Stomach (tissue), 9 donors: ENCODE results near the gene POU5F1. TPM values are rescaled to one million over a fixed set of nuclear protein-coding genes. Genes with fewer than 3 reads are reported as not detected.

Source experiments
- DNase-seq, 2 donors: peaks; one replicate each; pipeline versions ENCODE4 v3.0.0 to v3.0.0-alpha.2; 2013 to 2019
- H3K27ac ChIP-seq, 5 donors: fragments of 200-600 bp in 4 of 5; sonication (generic) in 4 of 5; one replicate each; pipeline ENCODE4 v1.5.1; 2013 to 2019; ENCODE audit warnings: mild to moderate bottlenecking in 1 of 5, moderate library complexity in 1 of 5
- H3K27me3 ChIP-seq, 3 donors: fragments of 200-600 bp; sonication (generic); one replicate each; pipeline ENCODE4 v1.5.1; 2017 to 2019; ENCODE audit warnings: mixed run types in 1 of 3
- H3K36me3 ChIP-seq, 4 donors: fragments of 200-600 bp; sonication (generic); 1 replicate in 3 of 4; 2 replicates in 1 of 4; pipeline ENCODE4 v1.5.1; 2016 to 2019
- H3K4me1 ChIP-seq, 4 donors: fragments of 200-600 bp; sonication (generic); one replicate each; pipeline ENCODE4 v1.5.1; 2016 to 2019
- H3K4me3 ChIP-seq, 4 donors: fragments of 200-600 bp; sonication (generic) in 3 of 4; one replicate each; pipeline ENCODE4 v1.5.1; 2016 to 2019; ENCODE audit warnings: mild to moderate bottlenecking in 1 of 4
- H3K9me3 ChIP-seq, 4 donors: fragments of 200-600 bp; sonication (generic); one replicate each; pipeline ENCODE4 v1.5.1; 2016 to 2019
- CTCF ChIP-seq, 7 experiments: fragments of 450-650 bp in 4 of 7; fragments of 200-600 bp in 3 of 7; sonication (generic) in 3 of 7; IDR thresholded peaks; one replicate each; pipeline ENCODE4 v1.5.1; 2016 to 2019; ENCODE audit warnings: antibody characterized with exemption in 7 of 7, control low read depth in 2 of 7, mild to moderate bottlenecking in 1 of 7
- EP300 ChIP-seq: sonication (generic); formaldehyde crosslinking; IDR thresholded peaks from one replicate; pipeline ENCODE4 v1.6.1; 2017; ENCODE audit warnings: antibody characterized with exemption
- POLR2A ChIP-seq, 4 donors: fragments of 450-650 bp; IDR thresholded peaks; one replicate each; pipeline ENCODE4 v1.6.1; 2016; ENCODE audit warnings: antibody characterized with exemption in 4 of 4, control low read depth in 2 of 4, mild to moderate bottlenecking in 1 of 4, moderate library complexity in 1 of 4
- POLR2AphosphoS5 ChIP-seq, 3 donors: sonication (generic); formaldehyde crosslinking; IDR thresholded peaks; one replicate each; pipeline ENCODE4 v1.6.1; 2016; ENCODE audit warnings: antibody characterized with exemption in 3 of 3
- WGBS, 5 donors: extraction: QIAGEN DNeasy Blood & Tissue Kit in 3 of 5; methylation state at CpG; one replicate each; pipeline versions ENCODE4 v1.1.5 to v1.1.7; 2013 to 2018; 5-methylcytosine and 5-hydroxymethylcytosine counted together
- intact Hi-C: fragments of 100-400 bp; cut with DNase I; formaldehyde crosslinking; loops from one replicate; pipeline ENCODE4 v1.15.1; 2023; ENCODE audit warnings: low total_unique reads
- polyA plus RNA-seq, 3 donors: library from polyadenylated mRNA; stranded (reverse); fragments of 200-250 nt; gene quantifications; one replicate each; pipeline ENCODE4 v1.2.3, GENCODE V29; 2013
- total RNA-seq, 5 donors: library from RNA; depleted of rRNA; stranded (reverse); fragments of >200 nt; gene quantifications; one replicate each; pipeline versions ENCODE4 v1.1.0 to v1.2.3, GENCODE V29; 2014 to 2016
- donor health status: healthy with polysubstance abuse.
- donor health status: Bipolar disorder and iron deficiency.
- donor health status: healthy.

Gene POU5F1
- total and polyA plus RNA-seq, 8 donors = 2.6 to 155 (median 47.5) TPM; not detected in 1

- no peak for DNase-seq
- peak in 1 of 7 experiments; percentile 7 for TF ChIP-seq CTCF (IDR thresholded peaks at IDR 0.05)
- no peak for TF ChIP-seq EP300
- WGBS, 5 donors = 39 to 70% (median 51%) methylated on average over 11 of the region's 11 CpGs; no CpG with 5 or more reads in 1 of the 5 donors
- H3K27ac ChIP-seq = peak overlapping the region; percentile 71 to 84 (median 82)
- peaks cover under 1 to 59% (median 34%) of the 10 kb centered on the region in 4 donors for H3K36me3 ChIP-seq
- no peak overlapping the region for H3K4me3 ChIP-seq
- intact Hi-C loops = no loop called here
- peaks cover 9 to 30% (median 23%) of the 10 kb centered on the region in 4 donors for H3K4me1 ChIP-seq
- H3K27me3 ChIP-seq = no peaks in the 10 kb centered on the region
- no peaks in the 10 kb centered on the region for H3K9me3 ChIP-seq
Measured at GRCh38 chr6:31144970-31145340, 25.5 kb downstream of the POU5F1 start.

- H3K4me3 ChIP-seq = no peak overlapping the region
- 35 to 66% (median 56%) methylated on average over 18 of the region's 18 CpGs for WGBS, 5 donors
- H3K27me3 ChIP-seq = no peaks in the 10 kb centered on the region
Measured at GRCh38 chr6:31144296-31144969, 26.0 kb downstream of the POU5F1 start.

GRCh38 chr6:31143148-31143547, 27.3 kb downstream of the POU5F1 start:
- intact Hi-C loops = no loop called here
- TF ChIP-seq POLR2AphosphoS5 (IDR thresholded peaks at IDR 0.05) (peak in 1 of 3 donors; percentile 21), CTCF (IDR thresholded peaks at IDR 0.05) (no peak)
- 24 to 51% (median 48%) methylated on average over 6 to 11 of the region's 11 CpGs for WGBS, 5 donors
- peaks cover 0 to 45% (median 20%) of the 10 kb centered on the region in 4 donors for H3K36me3 ChIP-seq
- H3K27ac ChIP-seq = peak overlapping the region in 4 of 5 donors; percentile 22 to 84 (median 81)
- no peaks in the 10 kb centered on the region for H3K27me3 ChIP-seq
- no peaks in the 10 kb centered on the region for H3K9me3 ChIP-seq
- no peak overlapping the region for H3K4me3 ChIP-seq
- peak; percentile 56 to 59 for DNase-seq
- H3K4me1 ChIP-seq = peaks cover 9 to 32% (median 23%) of the 10 kb centered on the region in 4 donors

More at GRCh38 chr6:31144296-31144969, 26.0 kb downstream of the POU5F1 start:
- TF ChIP-seq EP300 (no peak), POLR2AphosphoS5 (IDR thresholded peaks at IDR 0.05) (peak in 2 of 3 donors; percentile 41 to 63)
- Histone ChIP-seq H3K36me3 (peaks cover 0 to 54% (median 28%) of the 10 kb centered on the region in 4 donors), H3K9me3 (no peaks in the 10 kb centered on the region), H3K4me1 (peaks cover 9 to 30% (median 23%) of the 10 kb centered on the region in 4 donors), H3K27ac (peak overlapping the region; percentile 71 to 84 (median 82))
- intact Hi-C loops = no loop called here
- DNase-seq = peak in 1 of 2 donors; percentile 90

- no peaks in the 10 kb centered on the region for H3K27me3 ChIP-seq
- H3K9me3 ChIP-seq = no peaks in the 10 kb centered on the region
- TF ChIP-seq CTCF (IDR thresholded peaks at IDR 0.05) (no peak), POLR2A (IDR thresholded peaks at IDR 0.05) (no peak), POLR2AphosphoS5 (IDR thresholded peaks at IDR 0.05) (no peak), EP300 (no peak)
- H3K36me3 ChIP-seq = peaks cover 0 to 44% (median 19%) of the 10 kb centered on the region in 4 donors
- peak overlapping the region in 1 of 5 donors; percentile 78 for H3K27ac ChIP-seq
- no peak overlapping the region for H3K4me3 ChIP-seq
- WGBS, 5 donors = 49 to 66% (median 60%) methylated on average over 2 of the region's 2 CpGs
- no peak for DNase-seq
- H3K4me1 ChIP-seq = peaks cover 13 to 40% (median 30%) of the 10 kb centered on the region in 4 donors
- intact Hi-C loops = no loop called here
Measured at GRCh38 chr6:31142361-31142761, 28.1 kb downstream of the POU5F1 start.

GRCh38 chr6:31140643-31141042, 29.8 kb downstream of the POU5F1 start:
- Histone ChIP-seq H3K27ac (no peak overlapping the region), H3K36me3 (peaks cover 0 to 34% (median 19%) of the 10 kb centered on the region in 4 donors), H3K9me3 (no peaks in the 10 kb centered on the region), H3K27me3 (no peaks in the 10 kb centered on the region), H3K4me1 (peaks cover 13 to 42% (median 28%) of the 10 kb centered on the region in 4 donors), H3K4me3 (no peak overlapping the region)
- WGBS, 5 donors = 83 to 89% (median 85%) methylated on average over 15 of the region's 15 CpGs
- intact Hi-C loops = no loop called here
- TF ChIP-seq POLR2AphosphoS5 (IDR thresholded peaks at IDR 0.05) (no peak), EP300 (no peak), CTCF (IDR thresholded peaks at IDR 0.05) (no peak), POLR2A (IDR thresholded peaks at IDR 0.05) (no peak)
- DNase-seq = no peak
